Mesenchymal stem cell (in vitro differentiated cells and primary cell): ENCODE data around the gene NEDD4L.

Experiments
- DNase-seq: peaks from one replicate; pipeline ENCODE4 v3.0.0-alpha.2; 2013
- H2AFZ ChIP-seq: one replicate; pipeline ENCODE4 v1.6.1; 2013; ENCODE audit warnings: low read depth, mild to moderate bottlenecking, control low read depth, inconsistent platforms, low read length, moderate library complexity
- H2AK5ac ChIP-seq: 2 replicates; pipeline ENCODE4 v1.6.1; 2013; ENCODE audit warnings: low read length, moderate library complexity, mild to moderate bottlenecking, inconsistent platforms; ENCODE audit not compliant: severe bottlenecking
- H2BK120ac ChIP-seq: one replicate; pipeline ENCODE4 v1.6.1; 2013; ENCODE audit warnings: low read depth, mild to moderate bottlenecking, inconsistent platforms, low read length, moderate library complexity
- H2BK12ac ChIP-seq, 2 experiments: one replicate each; pipeline ENCODE4 v1.6.1; 2013; ENCODE audit warnings: inconsistent platforms in 2 of 2, low read length in 2 of 2, mild to moderate bottlenecking in 2 of 2, moderate library complexity in 2 of 2, control low read depth in 1 of 2
- H2BK15ac ChIP-seq: one replicate; pipeline ENCODE4 v1.6.1; 2013; ENCODE audit warnings: mild to moderate bottlenecking, low read depth, inconsistent platforms; ENCODE audit not compliant: poor library complexity, severe bottlenecking
- H2BK5ac ChIP-seq: 2 replicates; pipeline ENCODE4 v1.6.1; 2013; ENCODE audit warnings: low read depth, mild to moderate bottlenecking, low read length, control low read depth, inconsistent platforms; ENCODE audit not compliant: poor library complexity, severe bottlenecking
- H3K14ac ChIP-seq, 2 experiments: one replicate each; pipeline ENCODE4 v1.6.1; 2013; ENCODE audit warnings: inconsistent platforms in 2 of 2, low read length in 2 of 2, control low read depth in 1 of 2, mild to moderate bottlenecking in 1 of 2, moderate library complexity in 1 of 2
- H3K18ac ChIP-seq, 2 experiments: one replicate each; pipeline ENCODE4 v1.6.1; 2013; ENCODE audit warnings: inconsistent platforms in 2 of 2, low read length in 2 of 2, control low read depth in 1 of 2, low read depth in 1 of 2, mild to moderate bottlenecking in 1 of 2
- H3K23ac ChIP-seq, 2 experiments: one replicate each; pipeline ENCODE4 v1.6.1; 2013; ENCODE audit warnings: inconsistent platforms in 2 of 2, low read length in 2 of 2, mild to moderate bottlenecking in 2 of 2, moderate library complexity in 2 of 2, control low read depth in 1 of 2
- H3K27ac ChIP-seq: 2 replicates; pipeline ENCODE4 v1.5.1; 2013; ENCODE audit warnings: mild to moderate bottlenecking, moderate library complexity, low read length, control low read depth, inconsistent platforms; ENCODE audit not compliant: poor library complexity, severe bottlenecking
- H3K27me3 ChIP-seq, 2 experiments: 2 replicates each; pipeline versions ENCODE4 v1.6.1 to v1.7.0; 2013; ENCODE audit warnings: low read length in 2 of 2, mild to moderate bottlenecking in 2 of 2, moderate library complexity in 2 of 2, control low read depth in 1 of 2, inconsistent platforms in 1 of 2; ENCODE audit not compliant: control insufficient read depth in 1 of 2, insufficient read depth in 1 of 2
- H3K36me3 ChIP-seq, 2 experiments: 2 replicates each; pipeline versions ENCODE4 v1.6.1 to v1.7.0; 2013; ENCODE audit warnings: low read length in 2 of 2, control low read depth in 1 of 2, inconsistent platforms in 1 of 2, low read depth in 1 of 2, mild to moderate bottlenecking in 1 of 2; ENCODE audit not compliant: insufficient read depth in 2 of 2, control insufficient read depth in 1 of 2
- H3K4ac ChIP-seq, 2 experiments: one replicate each; pipeline ENCODE4 v1.6.1; 2013; ENCODE audit warnings: inconsistent platforms in 2 of 2, low read length in 2 of 2, mild to moderate bottlenecking in 2 of 2, moderate library complexity in 2 of 2, control low read depth in 1 of 2, low read depth in 1 of 2
- H3K4me1 ChIP-seq: 2 replicates; pipeline ENCODE4 v1.6.1; 2013; ENCODE audit warnings: low read depth, low read length, control low read depth; ENCODE audit not compliant: control insufficient read depth, insufficient read depth
- H3K4me2 ChIP-seq: 2 replicates; pipeline ENCODE4 v1.6.1; 2013; ENCODE audit warnings: low read length, mild to moderate bottlenecking, inconsistent platforms; ENCODE audit not compliant: poor library complexity, severe bottlenecking
- H3K4me3 ChIP-seq, 2 experiments: 2 replicates each; pipeline versions ENCODE4 v1.5.1 to v1.7.0; 2013; ENCODE audit warnings: low read length in 2 of 2, mild to moderate bottlenecking in 2 of 2, control low read depth in 1 of 2, low read depth in 1 of 2; ENCODE audit not compliant: insufficient read depth in 1 of 2
- H3K79me1 ChIP-seq: replicated peaks from 2 replicates; pipeline ENCODE4 v1.6.1; 2013; ENCODE audit warnings: mild to moderate bottlenecking, control low read depth, low read length, inconsistent platforms; ENCODE audit not compliant: poor library complexity, severe bottlenecking
- H3K9ac ChIP-seq: 2 replicates; pipeline ENCODE4 v1.7.0; 2013; ENCODE audit warnings: mild to moderate bottlenecking, low read length, moderate library complexity
- H3K9me3 ChIP-seq: 2 replicates; pipeline ENCODE4 v1.7.0; 2013; ENCODE audit warnings: mild to moderate bottlenecking, low read length; ENCODE audit not compliant: control insufficient read depth
- H4K8ac ChIP-seq: one replicate; pipeline ENCODE4 v1.6.1; 2013; ENCODE audit warnings: inconsistent platforms, mild to moderate bottlenecking, low read length, moderate library complexity
- H4K91ac ChIP-seq: one replicate; pipeline ENCODE4 v1.6.1; 2013; ENCODE audit warnings: mild to moderate bottlenecking, low read length, inconsistent platforms
- WGBS: methylation state at CpG from one replicate; pipeline ENCODE4 v1.1.7; 2013; ENCODE audit warnings: mixed read lengths; 5-methylcytosine and 5-hydroxymethylcytosine counted together

Gene NEDD4L

GRCh38 chr18:58370612-58371011, 326.6 kb downstream of the NEDD4L start:
- no peak overlapping the region for H2AFZ ChIP-seq
- no peak overlapping the region for H3K4me2 ChIP-seq
- H3K27me3 ChIP-seq: no peaks in the 10 kb centered on the region
- no peaks in the 10 kb centered on the region for H3K9me3 ChIP-seq
- H2BK120ac ChIP-seq: no peak overlapping the region
- H3K4ac ChIP-seq: no peak overlapping the region
- no peak overlapping the region for H3K27ac ChIP-seq
- no peak overlapping the region for H3K18ac ChIP-seq
- H3K79me1 ChIP-seq: no peaks in the 10 kb centered on the region
- H2BK5ac ChIP-seq: no peak overlapping the region
- no peak overlapping the region for H2BK15ac ChIP-seq
- WGBS: 32% methylated on average over 4 of the region's 5 CpGs
- DNase-seq: no peak
- H3K14ac ChIP-seq: no peak overlapping the region
- H3K4me3 ChIP-seq: no peak overlapping the region
- no peak overlapping the region for H4K91ac ChIP-seq
- H3K23ac ChIP-seq: no peak overlapping the region
- no peaks in the 10 kb centered on the region for H3K4me1 ChIP-seq
- H2BK12ac ChIP-seq: no peak overlapping the region
- no peak overlapping the region for H2AK5ac ChIP-seq
- peaks cover 33 to 50% of the 10 kb centered on the region in 2 experiments for H3K36me3 ChIP-seq
- H3K9ac ChIP-seq: no peak overlapping the region
- no peak overlapping the region for H4K8ac ChIP-seq

GRCh38 chr18:58373481-58373880, 329.5 kb downstream of the NEDD4L start:
- Histone ChIP-seq H2AK5ac (no peak overlapping the region), H3K18ac (no peak overlapping the region), H4K91ac (no peak overlapping the region), H4K8ac (no peak overlapping the region), H3K27ac (no peak overlapping the region), H3K4me3 (no peak overlapping the region), H2AFZ (no peak overlapping the region), H3K14ac (no peak overlapping the region), H3K4ac (no peak overlapping the region), H2BK5ac (no peak overlapping the region), H3K36me3 (peaks cover 30 to 61% of the 10 kb centered on the region in 2 experiments), H3K9ac (no peak overlapping the region), H2BK12ac (no peak overlapping the region), H3K4me2 (no peak overlapping the region), H3K4me1 (no peaks in the 10 kb centered on the region), H3K27me3 (no peaks in the 10 kb centered on the region), H3K23ac (no peak overlapping the region), H2BK120ac (no peak overlapping the region), H3K79me1 (peaks cover 1% of the 10 kb centered on the region), H2BK15ac (no peak overlapping the region), H3K9me3 (no peaks in the 10 kb centered on the region)
- DNase-seq: no peak
- WGBS: 95% methylated on average over 5 of the region's 5 CpGs

- Histone ChIP-seq H4K91ac (no peak overlapping the region), H3K9me3 (no peaks in the 10 kb centered on the region), H3K27ac (no peak overlapping the region), H2AK5ac (no peak overlapping the region), H3K4me2 (no peak overlapping the region), H2BK15ac (no peak overlapping the region), H4K8ac (no peak overlapping the region), H3K14ac (no peak overlapping the region), H3K9ac (no peak overlapping the region), H3K4me1 (peaks cover 1% of the 10 kb centered on the region), H3K4ac (no peak overlapping the region), H2BK5ac (no peak overlapping the region), H3K4me3 (no peak overlapping the region), H3K23ac (no peak overlapping the region), H3K79me1 (peaks cover 3% of the 10 kb centered on the region), H2AFZ (no peak overlapping the region), H2BK12ac (no peak overlapping the region), H3K27me3 (no peaks in the 10 kb centered on the region), H2BK120ac (no peak overlapping the region), H3K36me3 (peaks cover 28 to 63% of the 10 kb centered on the region in 2 experiments), H3K18ac (no peak overlapping the region)
- 94% methylated on average over 8 of the region's 8 CpGs for WGBS
- DNase-seq: no peak
Observed at GRCh38 chr18:58375051-58375450, 331.0 kb downstream of the NEDD4L start.

DNA sequence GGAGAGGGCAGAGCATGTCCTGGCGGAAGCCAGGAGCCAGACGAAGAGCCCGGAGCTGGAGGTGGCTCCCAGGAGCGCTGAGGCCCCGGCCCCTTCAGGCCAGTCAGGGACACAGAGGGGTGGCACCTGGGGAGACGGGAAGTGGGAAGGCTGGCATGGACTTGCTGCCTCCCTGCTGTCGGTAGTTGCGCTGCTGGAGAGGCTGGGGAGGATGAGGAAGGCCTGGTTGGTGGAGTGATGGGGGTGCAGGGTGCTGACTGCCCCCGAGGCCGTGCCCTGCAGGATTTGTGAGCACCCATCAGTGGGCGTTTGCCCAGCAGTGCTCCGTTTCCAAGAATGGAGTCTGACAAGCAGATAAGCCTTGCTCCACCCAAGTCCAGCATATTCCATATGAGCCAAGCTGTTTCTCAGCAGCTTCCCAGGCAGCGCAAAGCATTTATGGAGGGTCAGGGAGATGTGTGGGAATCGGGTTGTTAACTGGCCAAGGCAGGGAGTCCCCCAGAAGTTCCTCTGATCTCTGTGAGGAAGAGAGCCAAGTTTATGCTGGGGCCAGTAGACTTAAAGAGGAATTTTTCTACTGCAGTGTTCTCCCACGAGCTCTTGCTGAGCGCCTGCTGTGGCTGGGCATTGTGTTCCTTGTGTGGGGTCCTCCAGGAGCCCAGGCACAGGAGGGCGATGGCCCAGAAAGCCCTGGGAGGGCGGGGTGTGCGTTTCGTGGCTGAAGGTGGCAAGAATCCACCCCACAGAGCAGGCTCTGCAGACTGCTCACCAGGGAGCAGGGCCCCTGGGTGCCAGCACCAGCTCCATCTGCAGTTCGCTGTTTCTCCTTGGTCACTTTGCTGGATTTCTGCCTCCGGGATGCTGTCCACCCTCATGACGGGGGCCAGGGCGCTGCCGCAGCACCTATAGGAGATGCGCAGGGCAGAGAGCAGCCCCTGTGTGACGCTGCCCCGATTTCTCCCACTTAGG, 334.7 kb downstream of the NEDD4L start:
- Histone ChIP-seq H4K91ac (no peak overlapping the region), H4K8ac (no peak overlapping the region), H3K4ac (no peak overlapping the region)

More for the DNA sequence above, 334.7 kb downstream of the NEDD4L start:
- Histone ChIP-seq H2AK5ac (no peak overlapping the region), H3K14ac (no peak overlapping the region), H3K4me3 (no peak overlapping the region), H3K9me3 (no peaks in the 10 kb centered on the region), H3K36me3 (peaks cover 3 to 60% of the 10 kb centered on the region in 2 experiments), H3K4me1 (peaks cover 1% of the 10 kb centered on the region), H2BK120ac (no peak overlapping the region), H3K79me1 (peaks cover 3% of the 10 kb centered on the region), H3K27me3 (no peaks in the 10 kb centered on the region), H3K9ac (no peak overlapping the region), H2BK12ac (no peak overlapping the region), H3K27ac (no peak overlapping the region), H2BK15ac (no peak overlapping the region), H2BK5ac (no peak overlapping the region), H2AFZ (no peak overlapping the region), H3K18ac (no peak overlapping the region), H3K4me2 (no peak overlapping the region), H3K23ac (no peak overlapping the region)
- 91% methylated on average over 27 of the region's 28 CpGs for WGBS
- no peak for DNase-seq
